Measurements from ENCODE around the gene VPS37C. TPM values are rescaled to one million over a fixed set of nuclear protein-coding genes. Genes with fewer than 3 reads are reported as not detected.

Gene VPS37C
- total RNA-seq, 1 donor from 2014 or later, result 30.2 TPM

DNA sequence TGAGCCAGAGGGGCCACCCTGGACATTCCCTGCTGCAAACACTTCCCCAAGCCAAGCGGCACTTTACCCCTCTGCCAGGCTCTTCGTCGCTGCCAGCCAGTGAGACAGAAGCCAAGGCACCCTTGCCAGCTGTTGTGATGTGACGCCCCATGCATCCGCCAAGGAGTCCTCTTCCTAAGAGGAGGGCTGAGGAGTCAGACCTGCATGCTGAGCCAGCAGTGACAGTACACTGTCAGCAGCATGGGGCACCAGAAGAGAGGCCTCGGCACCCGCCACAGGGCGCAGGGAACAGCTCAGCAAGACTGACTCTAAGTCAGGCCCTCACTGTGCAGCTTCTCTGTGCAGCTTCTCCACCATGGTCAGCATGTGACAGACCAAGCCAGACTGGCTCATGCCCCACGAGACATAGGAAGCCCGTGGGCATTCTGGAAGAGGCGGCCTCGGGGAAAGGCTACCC, 26.4 kb downstream of the VPS37C start:
- intact Hi-C loops (cut with DNase I), result no loop called here
- Histone ChIP-seq H3K4me3 (no peak overlapping the region), H3K27me3 (no peaks in the 10 kb centered on the region), H3K36me3 (peaks cover 24% of the 10 kb centered on the region), H3K9me3 (no peaks in the 10 kb centered on the region), H3K27ac (no peak overlapping the region), H3K4me1 (peaks cover 16% of the 10 kb centered on the region)
- DNase-seq (peak; percentile 59), ATAC-seq (no peak)
- TF ChIP-seq, protein P1, sequence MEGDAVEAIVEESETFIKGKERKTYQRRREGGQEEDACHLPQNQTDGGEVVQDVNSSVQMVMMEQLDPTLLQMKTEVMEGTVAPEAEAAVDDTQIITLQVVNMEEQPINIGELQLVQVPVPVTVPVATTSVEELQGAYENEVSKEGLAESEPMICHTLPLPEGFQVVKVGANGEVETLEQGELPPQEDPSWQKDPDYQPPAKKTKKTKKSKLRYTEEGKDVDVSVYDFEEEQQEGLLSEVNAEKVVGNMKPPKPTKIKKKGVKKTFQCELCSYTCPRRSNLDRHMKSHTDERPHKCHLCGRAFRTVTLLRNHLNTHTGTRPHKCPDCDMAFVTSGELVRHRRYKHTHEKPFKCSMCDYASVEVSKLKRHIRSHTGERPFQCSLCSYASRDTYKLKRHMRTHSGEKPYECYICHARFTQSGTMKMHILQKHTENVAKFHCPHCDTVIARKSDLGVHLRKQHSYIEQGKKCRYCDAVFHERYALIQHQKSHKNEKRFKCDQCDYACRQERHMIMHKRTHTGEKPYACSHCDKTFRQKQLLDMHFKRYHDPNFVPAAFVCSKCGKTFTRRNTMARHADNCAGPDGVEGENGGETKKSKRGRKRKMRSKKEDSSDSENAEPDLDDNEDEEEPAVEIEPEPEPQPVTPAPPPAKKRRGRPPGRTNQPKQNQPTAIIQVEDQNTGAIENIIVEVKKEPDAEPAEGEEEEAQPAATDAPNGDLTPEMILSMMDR (IDR thresholded peaks at IDR 0.05), result no peak

DNA sequence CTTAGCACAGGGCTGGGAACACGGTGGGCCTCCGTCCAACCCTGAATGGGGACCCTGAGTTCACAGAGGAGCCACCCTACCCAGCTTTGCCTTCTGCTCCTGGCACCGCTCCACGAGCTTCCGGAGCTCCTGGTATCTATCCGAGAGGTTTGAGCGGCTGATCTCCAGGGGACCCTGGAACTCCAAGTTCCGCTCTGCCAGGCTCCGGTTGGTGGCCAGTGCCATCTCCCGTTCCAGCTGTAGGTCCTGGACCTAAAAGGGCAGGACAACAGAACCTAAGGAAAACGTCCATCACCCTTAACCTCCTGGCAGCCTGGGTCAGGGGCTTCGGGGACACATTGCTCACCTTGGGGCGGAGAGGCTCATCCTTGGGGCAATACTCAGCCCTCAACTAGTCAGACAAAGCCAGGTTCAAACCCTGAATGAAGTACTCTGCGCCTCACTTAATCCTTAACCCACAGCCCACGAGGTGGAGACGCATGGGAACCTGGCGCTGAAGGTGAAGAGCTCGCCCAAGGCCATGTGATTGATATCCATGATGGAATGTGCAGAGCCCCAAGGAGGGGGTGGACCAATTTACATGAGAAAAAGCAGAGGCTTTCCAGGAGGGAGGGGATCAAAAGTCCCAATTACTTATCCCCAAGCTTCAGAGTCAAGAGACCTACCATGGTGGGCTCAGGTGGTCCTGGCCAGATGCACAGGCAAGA, 27.1 kb downstream of the VPS37C start:
- Histone ChIP-seq H3K36me3 (peaks cover 24% of the 10 kb centered on the region), H3K27ac (no peak overlapping the region), H3K9me3 (no peaks in the 10 kb centered on the region), H3K4me3 (no peak overlapping the region), H3K27me3 (no peaks in the 10 kb centered on the region), H3K4me1 (peaks cover 13% of the 10 kb centered on the region)
- ATAC-seq (no peak), DNase-seq (peak; percentile 56)
- intact Hi-C loops (cut with DNase I), result no loop called here
- TF ChIP-seq, protein P1 (IDR thresholded peaks at IDR 0.05), result no peak

DNA sequence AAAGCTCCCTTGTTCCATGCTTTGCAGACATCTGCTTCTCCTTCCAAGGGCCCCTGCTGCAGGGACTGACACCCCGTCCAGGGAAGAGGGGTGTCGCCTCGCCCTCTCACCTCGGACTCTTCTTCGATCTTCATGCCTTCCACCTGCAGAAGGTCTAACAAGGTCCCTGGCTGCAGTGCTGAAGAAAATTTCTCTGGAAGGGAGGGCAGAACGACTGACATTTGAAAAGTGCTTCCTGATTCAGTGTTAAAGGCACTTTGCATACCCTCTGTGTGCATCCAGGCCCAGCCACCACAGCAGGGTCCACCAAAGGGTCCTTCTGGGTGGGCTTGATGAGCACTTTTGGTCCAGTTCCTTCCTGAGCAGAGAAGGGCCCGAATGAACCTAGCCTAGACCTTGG, 28.1 kb downstream of the VPS37C start:
- TF ChIP-seq, protein P1 (IDR thresholded peaks at IDR 0.05), result no peak
- H3K27ac ChIP-seq, result no peak overlapping the region
- no peak for ATAC-seq
- peak; percentile 39 for DNase-seq
- H3K27me3 ChIP-seq, result no peaks in the 10 kb centered on the region
- H3K9me3 ChIP-seq, result no peaks in the 10 kb centered on the region
- peaks cover 10% of the 10 kb centered on the region for H3K4me1 ChIP-seq
- peaks cover 24% of the 10 kb centered on the region for H3K36me3 ChIP-seq
- intact Hi-C loops (cut with DNase I), result no loop called here
- no peak overlapping the region for H3K4me3 ChIP-seq

DNA sequence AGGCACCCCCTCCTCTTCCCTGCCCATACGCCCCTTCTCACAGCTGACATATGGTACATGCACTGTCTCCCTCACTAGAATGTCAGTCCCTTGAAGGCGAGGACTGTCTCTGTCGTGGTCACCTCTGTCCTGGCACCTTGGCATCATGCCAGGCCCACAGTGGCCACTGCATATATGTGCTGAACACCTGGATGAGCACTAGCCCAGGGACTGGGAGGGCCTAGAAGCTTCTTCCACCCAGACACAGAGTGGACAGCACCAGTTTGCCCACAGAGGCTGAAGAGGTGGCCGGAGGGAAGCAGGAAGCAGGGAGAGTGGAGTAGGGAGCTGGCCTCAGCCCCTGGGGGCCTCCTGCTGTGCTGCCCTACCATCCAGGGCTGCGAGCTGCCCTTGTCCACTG, 28.6 kb downstream of the VPS37C start:
- no peaks in the 10 kb centered on the region for H3K9me3 ChIP-seq
- ATAC-seq, result no peak
- no peaks in the 10 kb centered on the region for H3K27me3 ChIP-seq
- H3K36me3 ChIP-seq, result peaks cover 24% of the 10 kb centered on the region
- H3K27ac ChIP-seq, result no peak overlapping the region
- TF ChIP-seq, protein P1 (IDR thresholded peaks at IDR 0.05), result no peak
- intact Hi-C loops (cut with DNase I), result no loop called here
- H3K4me3 ChIP-seq, result no peak overlapping the region
- H3K4me1 ChIP-seq, result peaks cover 10% of the 10 kb centered on the region
- DNase-seq, result no peak

DNA sequence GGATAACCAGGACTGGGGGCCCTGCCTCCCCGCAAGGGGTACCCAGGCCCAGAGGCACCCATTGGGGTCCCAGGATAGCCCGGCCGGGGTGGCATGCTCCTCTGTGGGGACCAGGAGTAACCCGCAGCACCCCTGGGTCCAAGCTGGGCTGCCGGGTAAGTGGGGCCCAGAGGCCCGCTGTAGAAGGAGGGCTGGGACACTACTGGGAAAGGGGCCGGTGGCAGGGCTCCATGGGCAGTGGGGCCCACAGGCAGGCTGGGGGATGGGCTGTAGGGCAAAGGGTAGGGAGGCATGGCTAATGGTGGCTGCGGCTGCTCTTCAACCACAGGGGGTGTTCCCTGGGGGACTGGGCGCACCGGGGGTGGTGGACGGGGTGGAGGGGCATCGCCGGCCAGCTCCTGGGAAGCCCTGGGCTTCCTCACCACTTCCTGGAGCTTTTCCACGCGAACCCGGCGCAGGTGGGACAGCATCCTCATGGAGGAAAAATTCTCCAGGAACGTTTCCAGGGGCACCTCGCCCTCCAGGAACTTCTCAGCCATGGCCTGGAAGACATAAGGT, 29.1 kb downstream of the VPS37C start:
- ATAC-seq, result no peak
- H3K27me3 ChIP-seq, result no peaks in the 10 kb centered on the region
- DNase-seq, result no peak
- peaks cover 10% of the 10 kb centered on the region for H3K4me1 ChIP-seq
- H3K27ac ChIP-seq, result no peak overlapping the region
- H3K9me3 ChIP-seq, result no peaks in the 10 kb centered on the region
- TF ChIP-seq, protein P1 (IDR thresholded peaks at IDR 0.05), result no peak
- no peak overlapping the region for H3K4me3 ChIP-seq
- intact Hi-C loops (cut with DNase I), result no loop called here
- peaks cover 24% of the 10 kb centered on the region for H3K36me3 ChIP-seq

All from upper lobe of right lung (tissue), 1 donor.